Raji (cell line): ENCODE data around the gene C1S.

ENCODE experiments used
- POLR2A ChIP-seq: IDR thresholded peaks from 2 replicates; pipeline ENCODE4 v1.6.1; 2011; ENCODE audit warnings: low read depth, low read length, control low read depth; ENCODE audit not compliant: insufficient read depth

The C1S gene

DNA sequence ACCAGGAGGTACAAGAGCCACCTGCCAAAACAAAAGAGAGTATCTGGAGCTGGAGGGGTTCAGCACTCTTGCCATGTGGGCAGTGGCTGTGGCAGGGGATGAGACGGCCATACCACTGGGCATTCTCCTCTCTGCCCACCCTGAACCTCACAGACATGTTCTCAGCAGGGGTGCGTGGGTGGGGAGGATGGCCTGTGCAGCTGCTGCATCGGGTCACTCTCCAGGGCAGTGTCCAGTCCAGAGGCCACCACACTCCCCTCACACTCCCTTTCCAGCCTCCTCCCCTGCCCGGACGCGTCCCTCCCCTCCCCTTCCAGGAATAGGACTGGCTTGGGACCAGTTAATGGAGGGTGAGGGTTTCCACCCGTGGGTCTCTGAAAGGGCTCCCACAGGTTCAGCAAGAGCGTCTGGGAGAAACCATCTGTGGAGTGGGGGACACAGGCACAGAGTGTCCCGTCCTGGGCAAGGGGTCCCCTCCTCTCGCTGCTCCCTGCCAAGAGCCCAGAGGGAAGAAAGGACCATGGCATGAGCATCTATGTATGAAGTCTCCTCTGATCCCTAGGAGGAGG is 31.2 kb downstream of the C1S start:
- no peak for TF ChIP-seq POLR2A

GRCh38 chr12:7092229-7092985 is 31.9 kb downstream of the C1S start, which contains the start of gene C1R:
Gene C1R (minus strand): TSS chr12:7092445. CDS start chr12:7092388, 57 bp downstream.
- TF ChIP-seq POLR2A: no peak

- no peak for TF ChIP-seq POLR2A
Measured at GRCh38 chr12:7092986-7093460, 32.5 kb downstream of the C1S start.

DNA sequence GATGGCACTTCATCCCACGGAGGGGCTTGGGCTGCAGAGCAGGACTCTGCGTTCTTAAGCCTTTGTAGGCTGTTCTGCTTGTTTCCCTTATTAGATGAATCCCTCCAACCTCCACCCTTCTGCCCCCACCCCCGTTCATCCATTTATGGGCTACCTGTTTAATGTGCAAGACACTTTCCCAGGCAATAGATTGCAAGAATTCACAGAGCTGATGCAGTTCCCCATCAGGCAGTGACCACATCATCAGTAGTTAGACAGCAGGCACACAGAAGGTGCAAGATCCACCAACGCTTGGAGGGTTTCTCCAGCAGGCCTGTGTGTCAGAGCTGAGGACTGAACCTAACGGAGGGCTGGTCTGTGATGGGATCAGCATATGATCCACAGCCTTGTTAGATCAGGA is 33.0 kb downstream of the C1S start:
- TF ChIP-seq POLR2A: no peak

DNA sequence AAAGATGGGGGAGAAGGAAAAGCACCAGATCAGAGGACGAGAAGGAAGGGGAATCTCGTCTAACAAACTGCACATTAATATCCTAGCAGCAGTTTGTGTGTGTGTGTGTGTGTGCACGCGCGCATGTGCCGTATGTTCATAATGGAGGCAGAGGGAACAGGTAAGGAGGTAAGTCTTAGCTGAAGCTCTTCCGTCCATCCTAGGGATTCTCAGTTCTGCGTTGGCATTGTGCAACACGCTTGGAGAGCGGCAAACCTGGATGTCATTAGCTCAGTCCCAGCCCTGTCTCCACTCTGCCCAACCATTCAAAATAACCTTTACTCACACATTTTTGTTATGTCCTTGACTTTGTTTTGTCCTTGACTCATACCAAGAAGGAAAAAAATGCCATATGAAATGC is 33.4 kb downstream of the C1S start:
- TF ChIP-seq POLR2A: no peak

GRCh38 chr12:7096006-7096932 is 35.8 kb downstream of the C1S start:
- TF ChIP-seq POLR2A: no peak

GRCh38 chr12:7096979-7097378 is 36.5 kb downstream of the C1S start:
- no peak for TF ChIP-seq POLR2A

- no peak for TF ChIP-seq POLR2A
Measured at GRCh38 chr12:7099290-7099996, 38.9 kb downstream of the C1S start.

DNA sequence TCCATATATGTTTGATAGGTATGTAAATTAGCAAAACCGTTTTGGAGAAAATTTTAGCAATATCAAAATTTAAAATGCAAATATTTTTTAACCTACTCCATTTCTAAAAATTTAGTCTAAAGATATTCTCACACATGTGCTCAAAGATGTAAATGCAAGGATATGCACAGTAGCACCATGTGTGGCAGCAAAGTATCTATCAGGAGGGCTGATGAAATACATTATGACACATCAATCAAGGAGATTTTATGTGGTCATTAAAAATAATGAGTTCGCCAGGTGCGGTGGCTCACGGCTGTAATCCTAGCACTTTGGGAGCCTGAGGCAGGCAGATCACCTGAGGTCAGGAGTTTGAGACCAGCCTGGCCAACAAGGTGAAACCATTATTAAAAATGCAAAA is 39.7 kb downstream of the C1S start:
- TF ChIP-seq POLR2A: no peak

DNA sequence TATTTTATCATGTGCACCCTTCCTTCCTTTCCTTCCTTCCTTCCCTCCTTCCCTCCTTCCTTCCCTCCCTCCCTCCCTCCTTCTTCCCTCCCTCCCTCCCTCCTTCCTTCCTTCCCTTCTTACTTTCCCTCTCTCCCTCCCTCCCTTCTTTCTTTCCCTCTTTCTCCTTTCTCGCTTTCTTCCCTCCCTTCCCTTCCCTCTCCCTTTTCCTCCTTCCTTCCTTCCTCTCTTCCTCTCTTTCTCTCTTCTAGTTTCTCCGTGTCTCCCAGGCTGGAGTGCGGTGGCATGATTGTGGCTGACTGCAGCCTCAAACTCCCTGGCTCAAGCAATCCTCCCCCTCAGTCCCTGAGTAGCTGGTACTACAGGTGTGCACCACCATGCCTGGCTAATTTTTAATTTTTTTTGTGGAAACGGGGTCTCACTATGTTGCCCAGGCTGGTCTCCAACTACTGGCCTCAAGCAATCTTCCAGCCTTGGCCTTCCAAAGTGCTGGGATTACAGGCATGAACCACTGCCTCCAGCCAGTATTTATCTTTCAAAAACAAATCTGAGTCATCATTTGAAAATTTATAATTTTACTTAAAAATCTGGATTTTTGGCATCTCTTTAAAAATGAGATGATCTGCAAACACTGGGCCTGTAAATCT is 40.7 kb downstream of the C1S start:
- TF ChIP-seq POLR2A: no peak

DNA sequence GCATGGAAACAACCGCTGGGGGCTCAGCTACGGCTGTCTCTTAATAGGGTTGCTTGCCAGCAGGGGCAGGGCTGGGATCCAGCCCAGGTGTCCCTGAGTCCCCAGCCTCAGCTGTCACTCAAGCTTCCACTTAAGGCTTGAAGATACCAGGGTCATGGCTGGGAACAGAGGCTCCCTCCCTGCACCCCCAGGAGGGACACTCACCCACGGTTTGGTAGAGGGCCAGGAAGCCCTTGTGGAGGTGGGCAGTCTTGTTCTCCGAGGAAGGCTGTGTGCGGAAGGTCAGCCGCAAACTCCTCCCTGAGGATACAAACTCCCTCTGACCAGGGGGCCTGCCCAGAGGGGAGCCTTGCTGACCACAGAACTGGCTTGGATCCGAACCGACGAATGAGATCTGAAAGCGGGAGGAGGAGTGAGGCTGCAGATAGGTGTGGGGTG is 41.2 kb downstream of the C1S start:
- no peak for TF ChIP-seq POLR2A

DNA sequence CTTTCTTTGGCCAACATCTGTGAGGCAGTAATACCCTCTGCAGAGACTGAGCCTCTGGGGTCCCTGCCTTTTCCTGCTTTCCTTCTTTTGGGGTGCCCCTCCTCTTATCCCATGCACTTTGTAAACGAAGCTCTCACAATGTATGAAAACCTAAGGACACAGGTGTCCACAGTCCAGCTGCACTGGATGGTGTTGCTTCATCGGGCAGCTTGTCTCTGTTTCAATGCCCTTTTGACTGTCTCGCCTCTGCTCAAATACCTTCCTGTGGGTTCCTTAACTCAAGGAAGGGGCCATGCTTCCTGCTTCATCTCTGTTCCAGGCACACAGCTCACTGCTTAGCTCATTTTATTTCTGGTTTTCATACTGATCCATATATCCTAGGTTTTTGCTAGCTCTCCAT is 42.1 kb downstream of the C1S start:
- TF ChIP-seq POLR2A: no peak

DNA sequence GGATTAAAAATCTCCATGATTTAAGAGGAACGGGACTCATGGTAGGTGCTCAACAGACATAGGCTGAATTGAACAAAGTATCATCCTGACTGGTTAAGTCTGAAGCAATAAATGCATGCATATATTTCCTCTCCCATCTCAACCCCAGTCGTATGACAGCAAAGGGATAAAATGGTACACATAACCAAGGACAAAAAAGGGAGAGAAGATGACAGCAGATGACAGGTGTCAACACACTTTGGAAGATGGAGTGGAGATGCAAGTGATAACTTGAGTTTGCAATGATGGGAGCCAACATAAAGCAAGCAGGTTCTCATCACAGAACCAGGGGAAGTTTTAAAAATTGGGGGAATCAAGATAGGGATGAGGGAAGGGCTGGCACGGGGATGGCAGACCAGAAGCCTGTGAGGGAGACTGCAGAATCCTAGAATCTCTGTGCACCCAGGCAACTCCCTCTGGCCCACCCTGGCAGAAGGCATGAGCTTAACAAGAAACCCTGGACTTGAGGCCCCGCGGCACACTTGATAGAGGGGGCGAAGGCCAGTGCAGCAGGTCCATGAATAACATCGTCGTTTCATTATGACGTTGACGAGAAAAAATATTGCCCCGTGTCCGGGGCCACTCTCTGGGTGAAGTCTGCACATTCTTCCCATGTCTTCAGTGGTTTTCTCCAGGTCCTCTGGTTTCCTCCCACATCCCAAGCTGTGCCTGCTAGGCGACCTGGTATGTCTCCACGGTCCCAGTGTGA is 43.5 kb downstream of the C1S start:
- no peak for TF ChIP-seq POLR2A

- no peak for TF ChIP-seq POLR2A
Measured at GRCh38 chr12:7106082-7106481, 45.6 kb downstream of the C1S start.
